HK-2 (cell line): Measurements from ENCODE around the gene MT1A.

Experiments
- DNase-seq: peaks from one replicate; pipeline ENCODE4 v3.0.0-alpha.2; 2018; ENCODE audit not compliant: unreplicated experiment

MT1A gene

GRCh38 chr16:56679078-56679730 lies 40.7 kb downstream of the MT1A start:
- no peak for DNase-seq

GRCh38 chr16:56679818-56680217 lies 41.4 kb downstream of the MT1A start:
- peak; percentile 47 for DNase-seq

- DNase-seq: peak; percentile 95
Observed at GRCh38 chr16:56681939-56682702, 43.7 kb downstream of the MT1A start, which contains the start of gene MT1X. Gene MT1X, plus strand, starts transcription at chr16:56682470. Its CDS starts 71 bp downstream, at chr16:56682541.

- peak; percentile 18 for DNase-seq
Observed at GRCh38 chr16:56682703-56683397, 44.4 kb downstream of the MT1A start.

- DNase-seq: no peak
Observed at GRCh38 chr16:56683424-56684172, 45.1 kb downstream of the MT1A start.

GRCh38 chr16:56684256-56684925 lies 45.9 kb downstream of the MT1A start:
- no peak for DNase-seq

GRCh38 chr16:56684926-56685590 lies 46.6 kb downstream of the MT1A start:
- no peak for DNase-seq

GRCh38 chr16:56686758-56687157 lies 48.3 kb downstream of the MT1A start:
- no peak for DNase-seq

GRCh38 chr16:56688762-56689161 lies 50.3 kb downstream of the MT1A start:
- DNase-seq: no peak

- DNase-seq: no peak
Observed at GRCh38 chr16:56689171-56689570, 50.7 kb downstream of the MT1A start.
